ENCODE measurements around the gene SPINK1.
A peak's percentile ranks its signal among the peaks of the same experiment; 100 is the strongest.
"Not testable (repeated sequence)": the region's sequence is repeated elsewhere in the genome, so short reads cannot be mapped to it uniquely, and the experiment has no call there.

SPINK1 gene

DNA sequence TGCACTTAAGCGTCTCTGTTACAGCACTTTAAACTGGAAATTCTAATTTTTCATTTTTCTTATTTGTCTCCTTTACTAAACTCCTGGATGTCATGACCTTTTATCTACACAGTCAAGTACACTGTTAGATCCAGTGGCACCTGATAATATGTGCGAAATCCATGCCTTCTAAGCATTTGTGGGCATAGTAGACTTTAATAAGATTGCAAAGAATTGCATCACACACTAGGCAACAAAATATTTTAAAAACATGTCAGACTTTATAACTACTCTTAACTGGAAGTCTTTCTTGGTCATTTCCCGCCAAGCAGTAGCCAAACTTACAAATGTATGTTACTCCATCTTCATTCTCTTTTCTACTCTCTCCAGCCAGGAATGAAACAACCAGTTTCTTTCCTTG lies 5.0 kb upstream of the SPINK1 start:
- DNase-seq (ENCODE audit: insufficient read length, low spot score): no peak
- TF ChIP-seq POU2F2 (IDR thresholded peaks at IDR 0.05; ENCODE audit: low read depth, low read length): no peak
- no peak for TF ChIP-seq SPI1 (IDR thresholded peaks at IDR 0.05; ENCODE audit: low read depth, low read length)
- no peak for TF ChIP-seq POLR2AphosphoS5 (IDR thresholded peaks at IDR 0.05; ENCODE audit: low read depth, low read length)
- no peak for TF ChIP-seq POLR2A (IDR thresholded peaks at IDR 0.05; ENCODE audit: low read depth, low read length)
- no peak for TF ChIP-seq TAF1 (IDR thresholded peaks at IDR 0.05; ENCODE audit: low read depth, low read length)
- TF ChIP-seq PAX5 (IDR thresholded peaks at IDR 0.05; ENCODE audit: insufficient read depth, low read length, severe bottlenecking): no peak
- no peak for FAIRE-seq

DNA sequence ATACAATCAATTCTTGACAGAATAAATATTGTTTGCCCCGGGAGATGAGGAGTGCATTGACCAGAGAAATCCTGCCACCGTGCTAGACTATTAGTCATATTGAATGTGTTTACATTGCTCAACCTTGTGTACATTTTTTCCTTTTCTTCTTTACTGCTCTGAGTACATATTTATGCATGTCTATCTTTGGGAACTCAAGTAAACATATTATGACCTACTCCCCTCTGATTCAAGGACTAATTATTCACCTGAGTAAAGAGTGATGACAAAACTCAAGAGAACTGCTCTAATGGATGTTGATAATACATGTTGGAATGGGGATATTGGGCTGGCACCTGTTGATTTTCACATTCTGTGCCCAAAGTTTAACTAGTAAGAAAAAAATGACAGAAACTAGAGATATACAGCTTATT lies 3.9 kb upstream of the SPINK1 start:
- no peak for TF ChIP-seq POLR2AphosphoS5 (IDR thresholded peaks at IDR 0.05; ENCODE audit: low read depth, low read length)
- no peak for FAIRE-seq
- DNase-seq (ENCODE audit: insufficient read length, low spot score): no peak

DNA sequence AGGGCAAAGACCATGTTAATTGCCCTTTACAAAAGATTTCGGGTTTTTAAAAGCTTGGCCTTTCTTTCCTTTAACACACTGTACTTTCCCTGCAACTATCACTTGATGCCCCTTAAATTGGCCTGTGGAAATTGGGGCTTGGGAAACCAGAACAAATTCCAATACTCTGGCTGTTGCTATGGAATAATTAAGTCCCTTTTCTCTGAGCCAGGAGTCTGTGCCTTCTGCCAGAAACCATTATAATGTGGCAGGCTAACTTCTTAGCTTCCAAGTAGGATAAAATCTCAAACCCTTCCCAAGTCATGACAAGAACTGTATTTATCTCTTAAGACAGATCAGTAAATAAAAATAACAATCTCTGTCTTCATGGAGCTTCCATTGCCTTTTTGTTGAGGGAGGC lies 1.1 kb upstream of the SPINK1 start:
- DNase-seq (ENCODE audit: insufficient read length, low spot score) (no peak), FAIRE-seq (no peak)
- TF ChIP-seq POLR2A (IDR thresholded peaks at IDR 0.05; ENCODE audit: low read depth, low read length): no peak
- TF ChIP-seq SPI1 (IDR thresholded peaks at IDR 0.05; ENCODE audit: low read depth, low read length): no peak
- TF ChIP-seq PAX5 (IDR thresholded peaks at IDR 0.05; ENCODE audit: insufficient read depth, low read length, severe bottlenecking): no peak
- TF ChIP-seq POU2F2 (IDR thresholded peaks at IDR 0.05; ENCODE audit: low read depth, low read length): no peak
- TF ChIP-seq POLR2AphosphoS5 (IDR thresholded peaks at IDR 0.05; ENCODE audit: low read depth, low read length): no peak
- no peak for TF ChIP-seq TAF1 (IDR thresholded peaks at IDR 0.05; ENCODE audit: low read depth, low read length)

DNA sequence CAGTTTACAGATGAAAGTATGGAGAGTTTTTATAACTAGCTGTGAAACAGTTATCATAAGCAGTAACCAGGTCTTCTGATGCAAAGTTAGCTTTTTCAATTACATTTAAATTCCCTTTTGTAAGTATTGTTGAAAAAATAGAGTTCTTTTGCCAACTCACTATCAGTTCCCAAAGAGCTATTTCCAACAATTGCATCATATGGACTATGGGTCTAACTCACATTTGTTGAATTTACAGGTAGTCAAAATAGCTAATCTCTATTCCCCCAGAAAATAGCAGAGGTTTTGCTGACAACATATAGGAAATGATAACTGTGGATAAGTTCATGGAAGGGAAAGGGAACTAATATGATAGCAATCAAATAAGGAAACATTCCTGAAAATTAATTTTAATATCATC lies 1.4 kb downstream of the SPINK1 start:
- no peak for TF ChIP-seq TAF1 (IDR thresholded peaks at IDR 0.05; ENCODE audit: low read depth, low read length)
- TF ChIP-seq POLR2A (IDR thresholded peaks at IDR 0.05; ENCODE audit: low read depth, low read length): no peak
- TF ChIP-seq POU2F2 (IDR thresholded peaks at IDR 0.05; ENCODE audit: low read depth, low read length): no peak
- TF ChIP-seq SPI1 (IDR thresholded peaks at IDR 0.05; ENCODE audit: low read depth, low read length): no peak
- no peak for TF ChIP-seq POLR2AphosphoS5 (IDR thresholded peaks at IDR 0.05; ENCODE audit: low read depth, low read length)
- no peak for TF ChIP-seq PAX5 (IDR thresholded peaks at IDR 0.05; ENCODE audit: insufficient read depth, low read length, severe bottlenecking)

DNA sequence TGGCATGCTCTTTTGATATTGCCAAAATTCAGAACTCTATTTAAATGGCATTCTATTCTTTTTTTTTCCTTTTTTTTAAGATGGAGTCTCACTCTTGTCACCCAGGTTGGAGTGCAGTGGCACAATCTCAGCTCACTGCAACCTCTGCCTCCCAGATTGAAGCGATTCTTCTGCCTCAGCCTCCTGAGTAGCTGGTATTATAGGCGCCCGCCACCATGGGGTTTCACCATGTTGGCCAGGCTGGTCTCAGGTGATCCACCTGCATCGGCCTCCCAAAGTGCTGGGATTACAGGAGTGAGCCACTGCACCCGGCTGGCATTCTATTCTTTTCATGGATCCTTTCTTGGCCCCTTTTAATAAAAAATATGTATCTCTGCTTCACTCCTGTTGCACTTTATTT lies 4.5 kb downstream of the SPINK1 start:
- FAIRE-seq; DNase-seq (ENCODE audit: insufficient read length, low spot score): not testable (repeated sequence)

More for the DNA sequence above, 1.4 kb downstream of the SPINK1 start:
- FAIRE-seq: no peak
- no peak for DNase-seq (ENCODE audit: insufficient read length, low spot score)

DNA sequence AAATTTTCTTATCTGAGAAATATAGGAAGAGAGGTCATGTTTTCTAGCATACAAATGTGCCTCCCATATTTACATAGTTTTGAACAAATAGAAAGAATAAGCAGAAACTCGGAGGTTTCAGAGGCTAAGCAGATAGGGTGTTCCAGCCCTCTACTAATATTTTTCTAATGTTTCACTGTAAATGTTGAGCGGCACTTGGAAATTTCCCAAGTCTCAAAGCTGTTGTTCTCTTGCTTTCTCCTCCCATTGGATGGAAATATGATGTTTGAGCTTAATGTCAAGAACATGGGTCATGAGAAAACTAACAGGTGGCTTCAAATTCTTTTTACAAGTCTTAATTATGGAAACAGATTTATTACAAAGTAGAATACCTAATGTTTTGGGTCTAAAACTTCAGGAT lies 5.1 kb downstream of the SPINK1 start:
- TF ChIP-seq TAF1 (IDR thresholded peaks at IDR 0.05; ENCODE audit: low read depth, low read length) (no peak), POU2F2 (IDR thresholded peaks at IDR 0.05; ENCODE audit: low read depth, low read length) (no peak), POLR2A (IDR thresholded peaks at IDR 0.05; ENCODE audit: low read depth, low read length) (no peak), POLR2AphosphoS5 (IDR thresholded peaks at IDR 0.05; ENCODE audit: low read depth, low read length) (no peak), SPI1 (IDR thresholded peaks at IDR 0.05; ENCODE audit: low read depth, low read length) (no peak), PAX5 (IDR thresholded peaks at IDR 0.05; ENCODE audit: insufficient read depth, low read length, severe bottlenecking) (no peak)
- DNase-seq (ENCODE audit: insufficient read length, low spot score) (no peak), FAIRE-seq (no peak)

DNA sequence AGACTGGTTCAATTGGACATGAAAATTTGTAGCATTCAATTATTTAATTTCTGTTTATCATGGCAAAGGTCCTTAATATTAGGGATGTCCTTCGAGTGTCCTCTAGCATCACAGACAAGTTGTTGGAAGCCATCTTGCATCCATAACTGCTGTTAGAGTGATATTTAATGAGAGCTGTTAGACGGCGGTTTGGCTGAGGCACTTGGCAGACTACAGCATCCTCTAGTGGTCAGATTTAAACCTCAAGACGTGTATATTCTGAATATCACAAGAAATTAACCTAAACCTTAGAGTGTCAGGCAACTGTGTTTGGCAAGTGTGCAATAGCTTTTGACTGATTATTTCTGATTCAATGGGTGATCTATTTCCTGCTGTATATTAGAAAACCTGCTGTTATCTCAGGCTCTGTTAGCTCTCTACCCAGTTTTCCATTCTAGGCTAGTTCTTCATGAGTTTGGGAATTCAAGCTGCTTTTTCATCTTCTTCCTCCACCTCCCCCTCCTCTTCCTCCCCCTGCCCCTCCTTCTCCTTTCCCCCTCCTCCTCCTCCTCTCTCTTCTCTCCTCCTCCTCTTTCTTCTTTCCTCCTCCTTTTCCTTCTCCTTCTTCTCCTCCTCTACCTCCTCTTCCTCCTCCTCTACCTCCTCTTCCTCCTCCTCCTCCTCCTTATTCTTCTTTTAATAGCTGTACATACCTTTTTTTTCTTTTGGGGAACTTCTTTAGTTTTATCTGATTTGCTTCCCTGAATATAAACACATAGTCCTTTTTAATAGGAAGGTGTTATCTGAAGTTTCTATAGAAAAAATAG lies 8.6 kb downstream of the SPINK1 start:
- TF ChIP-seq SPI1 (IDR thresholded peaks at IDR 0.05; ENCODE audit: low read depth, low read length) (no peak), PAX5 (IDR thresholded peaks at IDR 0.05; ENCODE audit: insufficient read depth, low read length, severe bottlenecking) (no peak), POLR2A (IDR thresholded peaks at IDR 0.05; ENCODE audit: low read depth, low read length) (no peak), POLR2AphosphoS5 (IDR thresholded peaks at IDR 0.05; ENCODE audit: low read depth, low read length) (no peak), POU2F2 (IDR thresholded peaks at IDR 0.05; ENCODE audit: low read depth, low read length) (no peak), TAF1 (IDR thresholded peaks at IDR 0.05; ENCODE audit: low read depth, low read length) (no peak)
- peak; percentile 5 for DNase-seq (ENCODE audit: insufficient read length, low spot score)
- no peak for FAIRE-seq

DNA sequence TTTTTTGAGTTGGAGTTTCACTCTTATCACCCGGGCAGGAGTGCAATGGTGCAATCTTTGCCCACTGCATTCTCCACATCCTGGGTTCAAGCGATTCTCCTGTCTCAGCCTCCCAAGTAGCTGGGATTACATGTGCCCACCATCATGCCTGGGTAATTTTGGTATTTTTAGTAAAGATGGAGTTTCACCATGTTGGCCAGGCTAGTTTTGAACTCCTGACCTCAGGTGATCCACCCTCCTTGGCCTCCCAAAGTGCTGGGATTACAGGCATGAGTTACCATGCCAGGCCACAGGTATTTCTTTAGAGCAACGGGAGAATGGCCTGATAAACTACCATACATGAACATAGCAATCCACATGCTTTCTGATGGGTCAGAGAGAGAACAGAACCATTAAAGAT lies 9.2 kb downstream of the SPINK1 start:
- FAIRE-seq; DNase-seq (ENCODE audit: insufficient read length, low spot score): not testable (repeated sequence)

DNA sequence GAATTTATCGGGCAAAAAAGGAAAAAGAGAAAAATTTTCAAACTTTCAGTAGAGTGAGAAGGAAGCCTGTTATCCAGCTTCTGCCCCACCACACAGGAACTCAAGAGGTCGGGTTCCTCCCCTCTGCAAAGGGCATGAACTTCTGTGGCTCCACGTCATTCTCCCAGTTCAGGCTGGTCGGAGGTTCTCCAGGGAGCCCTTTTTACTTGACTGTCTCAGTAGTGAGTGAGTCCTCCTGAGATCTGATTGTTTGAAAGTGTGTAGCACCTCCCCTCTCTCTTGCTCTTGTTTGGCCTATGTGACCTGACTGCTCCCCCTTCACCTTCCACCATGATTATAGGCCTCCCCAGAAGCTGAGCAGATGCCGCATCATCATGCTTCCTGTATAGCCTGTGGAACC lies 9.7 kb downstream of the SPINK1 start:
- FAIRE-seq: no peak
- no peak for DNase-seq (ENCODE audit: insufficient read length, low spot score)
- TF ChIP-seq TAF1 (IDR thresholded peaks at IDR 0.05; ENCODE audit: low read depth, low read length) (no peak), PAX5 (IDR thresholded peaks at IDR 0.05; ENCODE audit: insufficient read depth, low read length, severe bottlenecking) (no peak), POLR2A (IDR thresholded peaks at IDR 0.05; ENCODE audit: low read depth, low read length) (no peak), POU2F2 (IDR thresholded peaks at IDR 0.05; ENCODE audit: low read depth, low read length) (no peak), POLR2AphosphoS5 (IDR thresholded peaks at IDR 0.05; ENCODE audit: low read depth, low read length) (no peak), SPI1 (IDR thresholded peaks at IDR 0.05; ENCODE audit: low read depth, low read length) (no peak)

DNA sequence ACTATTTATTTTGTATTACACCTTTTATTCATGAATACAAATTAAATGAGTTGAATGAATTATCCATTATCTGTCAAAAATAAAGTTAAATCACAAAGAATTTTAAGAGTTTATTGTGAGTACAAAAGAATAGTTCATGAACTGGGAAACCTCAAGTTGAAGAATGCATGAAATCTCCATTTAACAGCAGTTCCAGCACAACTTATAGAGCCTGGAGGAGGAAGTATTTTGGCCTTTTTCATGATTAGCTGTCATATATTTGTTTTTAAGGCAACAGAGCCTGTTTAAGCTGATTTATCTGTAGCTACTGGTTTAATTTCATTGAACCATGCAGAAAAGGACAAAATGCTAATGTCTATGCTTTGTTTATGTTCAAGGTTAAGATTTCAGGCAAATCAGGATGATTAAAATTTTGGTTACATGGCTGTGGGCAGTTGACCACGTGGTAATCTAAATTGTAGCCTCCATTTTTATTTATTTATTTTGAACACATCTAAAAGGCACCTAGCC lies 12.2 kb downstream of the SPINK1 start:
- FAIRE-seq (no peak), DNase-seq (ENCODE audit: insufficient read length, low spot score) (no peak)

More for the DNA sequence above, 12.2 kb downstream of the SPINK1 start:
- no peak for TF ChIP-seq POLR2A (IDR thresholded peaks at IDR 0.05; ENCODE audit: low read depth, low read length)
- TF ChIP-seq TAF1 (IDR thresholded peaks at IDR 0.05; ENCODE audit: low read depth, low read length): no peak
- no peak for TF ChIP-seq PAX5 (IDR thresholded peaks at IDR 0.05; ENCODE audit: insufficient read depth, low read length, severe bottlenecking)
- TF ChIP-seq POLR2AphosphoS5 (IDR thresholded peaks at IDR 0.05; ENCODE audit: low read depth, low read length): no peak
- TF ChIP-seq POU2F2 (IDR thresholded peaks at IDR 0.05; ENCODE audit: low read depth, low read length): no peak
- TF ChIP-seq SPI1 (IDR thresholded peaks at IDR 0.05; ENCODE audit: low read depth, low read length): no peak

Measured in GM12891 (cell line).